ENCODE data around the gene OR2AT4. TPM values are rescaled to one million over a fixed set of nuclear protein-coding genes. Genes with fewer than 3 reads are reported as not detected.
A peak's percentile ranks its signal among the peaks of the same experiment; 100 is the strongest.

OR2AT4 gene
- total and polyA plus RNA-seq, 2 donors from 2014 or later, result not detected

- no peak overlapping the region for H3K9ac ChIP-seq (ENCODE audit: low read length in 3 of 3)
- no peaks in the 10 kb centered on the region for H3K36me3 ChIP-seq (ENCODE audit: control insufficient read depth in 2 of 3, insufficient read depth in 3 of 3, low read length in 3 of 3)
- no peak overlapping the region for H3K4me3 ChIP-seq (ENCODE audit: low read length in 3 of 3)
- H3K27ac ChIP-seq (ENCODE audit: low read depth in 2 of 2, low read length in 2 of 2), result no peak overlapping the region
- no peaks in the 10 kb centered on the region for H3K4me1 ChIP-seq (ENCODE audit: control insufficient read depth in 2 of 3, insufficient read depth in 2 of 3, low read depth in 1 of 3, low read length in 3 of 3)
- no peaks in the 10 kb centered on the region for H3K9me3 ChIP-seq (ENCODE audit: control insufficient read depth in 2 of 3, insufficient read depth in 1 of 3, low read length in 3 of 3)
- no peak for FAIRE-seq
- no peaks in the 10 kb centered on the region for H3K27me3 ChIP-seq (ENCODE audit: control insufficient read depth, insufficient read depth, low read length)
- no peak for TF ChIP-seq CTCF (IDR thresholded peaks at IDR 0.05; ENCODE audit: borderline replicate concordance, extremely low read depth, insufficient read depth)
- intact Hi-C loops (cut with DNase I), result no loop called here
- no peak for DNase-seq
Measured at GRCh38 chr11:75069473-75069872, 27.2 kb downstream of the OR2AT4 start.

GRCh38 chr11:75068993-75069392 is 27.7 kb downstream of the OR2AT4 start:
- no peak overlapping the region for H3K9ac ChIP-seq (ENCODE audit: low read length in 3 of 3)
- intact Hi-C loops (cut with DNase I), result no loop called here
- no peaks in the 10 kb centered on the region for H3K27me3 ChIP-seq (ENCODE audit: control insufficient read depth, insufficient read depth, low read length)
- DNase-seq (no peak), FAIRE-seq (peak; percentile 94)
- no peaks in the 10 kb centered on the region for H3K9me3 ChIP-seq (ENCODE audit: control insufficient read depth in 2 of 3, insufficient read depth in 1 of 3, low read length in 3 of 3)
- H3K4me3 ChIP-seq (ENCODE audit: low read length in 3 of 3), result no peak overlapping the region
- H3K36me3 ChIP-seq (ENCODE audit: control insufficient read depth in 2 of 3, insufficient read depth in 3 of 3, low read length in 3 of 3), result no peaks in the 10 kb centered on the region
- no peaks in the 10 kb centered on the region for H3K4me1 ChIP-seq (ENCODE audit: control insufficient read depth in 2 of 3, insufficient read depth in 2 of 3, low read depth in 1 of 3, low read length in 3 of 3)
- no peak overlapping the region for H3K27ac ChIP-seq (ENCODE audit: low read depth in 2 of 2, low read length in 2 of 2)
- no peak for TF ChIP-seq CTCF (IDR thresholded peaks at IDR 0.05; ENCODE audit: borderline replicate concordance, extremely low read depth, insufficient read depth)

- no peak for TF ChIP-seq CTCF (IDR thresholded peaks at IDR 0.05; ENCODE audit: borderline replicate concordance, extremely low read depth, insufficient read depth)
- FAIRE-seq (no peak), DNase-seq (no peak)
- Histone ChIP-seq H3K9me3 (ENCODE audit: control insufficient read depth in 2 of 3, insufficient read depth in 1 of 3, low read length in 3 of 3) (no peaks in the 10 kb centered on the region), H3K27me3 (ENCODE audit: control insufficient read depth, insufficient read depth, low read length) (no peaks in the 10 kb centered on the region), H3K27ac (ENCODE audit: low read depth in 2 of 2, low read length in 2 of 2) (no peak overlapping the region), H3K4me3 (ENCODE audit: low read length in 3 of 3) (no peak overlapping the region), H3K36me3 (ENCODE audit: control insufficient read depth in 2 of 3, insufficient read depth in 3 of 3, low read length in 3 of 3) (no peaks in the 10 kb centered on the region), H3K4me1 (ENCODE audit: control insufficient read depth in 2 of 3, insufficient read depth in 2 of 3, low read depth in 1 of 3, low read length in 3 of 3) (no peaks in the 10 kb centered on the region), H3K9ac (ENCODE audit: low read length in 3 of 3) (no peak overlapping the region)
- intact Hi-C loops (cut with DNase I), result no loop called here
Measured at GRCh38 chr11:75068559-75068958, 28.1 kb downstream of the OR2AT4 start.

GRCh38 chr11:75066061-75066460 is 30.6 kb downstream of the OR2AT4 start:
- Histone ChIP-seq H3K9ac (ENCODE audit: low read length in 3 of 3) (no peak overlapping the region), H3K27ac (ENCODE audit: low read depth in 2 of 2, low read length in 2 of 2) (no peak overlapping the region), H3K9me3 (ENCODE audit: control insufficient read depth in 2 of 3, insufficient read depth in 1 of 3, low read length in 3 of 3) (no peaks in the 10 kb centered on the region), H3K36me3 (ENCODE audit: control insufficient read depth in 2 of 3, insufficient read depth in 3 of 3, low read length in 3 of 3) (no peaks in the 10 kb centered on the region), H3K4me1 (ENCODE audit: control insufficient read depth in 2 of 3, insufficient read depth in 2 of 3, low read depth in 1 of 3, low read length in 3 of 3) (no peaks in the 10 kb centered on the region), H3K4me3 (ENCODE audit: low read length in 3 of 3) (no peak overlapping the region), H3K27me3 (ENCODE audit: control insufficient read depth, insufficient read depth, low read length) (no peaks in the 10 kb centered on the region)
- intact Hi-C loops (cut with DNase I), result no loop called here
- TF ChIP-seq CTCF (IDR thresholded peaks at IDR 0.05; ENCODE audit: borderline replicate concordance, extremely low read depth, insufficient read depth), result no peak
- no peak for DNase-seq
- FAIRE-seq, result no peak

All from kidney (tissue), 14 donors.